Measurements from ENCODE around the gene QRICH2. TPM values are rescaled to one million over a fixed set of nuclear protein-coding genes. Genes with fewer than 3 reads are reported as not detected.
"Not testable (repeated sequence)": the region's sequence is repeated elsewhere in the genome, so short reads cannot be mapped to it uniquely, and the experiment has no call there.

The QRICH2 gene
- total RNA-seq, 1 donor from 2014 or later = 12.2 TPM

GRCh38 chr17:76255801-76256429 is 52.2 kb downstream of the QRICH2 start:
- DNase-seq = no peak
- H3K36me3 Mint-ChIP-seq (ENCODE audit: unreplicated experiment) = no peaks in the 10 kb centered on the region
- H3K4me1 Mint-ChIP-seq (ENCODE audit: low read depth, unreplicated experiment) = peaks cover 7% of the 10 kb centered on the region
- H3K4me3 Mint-ChIP-seq (ENCODE audit: unreplicated experiment) = no peak overlapping the region
- peaks cover 2% of the 10 kb centered on the region for H3K27me3 Mint-ChIP-seq (ENCODE audit: unreplicated experiment)
- no peaks in the 10 kb centered on the region for H3K9me3 Mint-ChIP-seq (ENCODE audit: unreplicated experiment)
- no peak overlapping the region for H3K27ac Mint-ChIP-seq (ENCODE audit: unreplicated experiment)
- no peak for TF ChIP-seq CTCF (IDR thresholded peaks at IDR 0.05; ENCODE audit: partially characterized antibody, unreplicated experiment)

- H3K27ac Mint-ChIP-seq (ENCODE audit: unreplicated experiment) = no peak overlapping the region
- H3K9me3 Mint-ChIP-seq (ENCODE audit: unreplicated experiment) = no peaks in the 10 kb centered on the region
- no peak overlapping the region for H3K4me3 Mint-ChIP-seq (ENCODE audit: unreplicated experiment)
- H3K36me3 Mint-ChIP-seq (ENCODE audit: unreplicated experiment) = no peaks in the 10 kb centered on the region
- peaks cover under 1% of the 10 kb centered on the region for H3K4me1 Mint-ChIP-seq (ENCODE audit: low read depth, unreplicated experiment)
- no peak for TF ChIP-seq CTCF (IDR thresholded peaks at IDR 0.05; ENCODE audit: partially characterized antibody, unreplicated experiment)
- peaks cover 4% of the 10 kb centered on the region for H3K27me3 Mint-ChIP-seq (ENCODE audit: unreplicated experiment)
- DNase-seq = no peak
These were observed 53.8 kb downstream of the QRICH2 start for GRCh38 chr17:76254275-76254674.

GRCh38 chr17:76253841-76254240 is 54.2 kb downstream of the QRICH2 start:
- no peaks in the 10 kb centered on the region for H3K9me3 Mint-ChIP-seq (ENCODE audit: unreplicated experiment)
- peaks cover 4% of the 10 kb centered on the region for H3K27me3 Mint-ChIP-seq (ENCODE audit: unreplicated experiment)
- no peak overlapping the region for H3K27ac Mint-ChIP-seq (ENCODE audit: unreplicated experiment)
- no peaks in the 10 kb centered on the region for H3K36me3 Mint-ChIP-seq (ENCODE audit: unreplicated experiment)
- H3K4me3 Mint-ChIP-seq (ENCODE audit: unreplicated experiment) = no peak overlapping the region
- TF ChIP-seq CTCF (IDR thresholded peaks at IDR 0.05; ENCODE audit: partially characterized antibody, unreplicated experiment) = no peak
- no peak for DNase-seq
- no peaks in the 10 kb centered on the region for H3K4me1 Mint-ChIP-seq (ENCODE audit: low read depth, unreplicated experiment)

GRCh38 chr17:76252967-76253766 is 54.9 kb downstream of the QRICH2 start:
- not testable (repeated sequence) for DNase-seq; H3K36me3 Mint-ChIP-seq (ENCODE audit: unreplicated experiment); H3K27me3 Mint-ChIP-seq (ENCODE audit: unreplicated experiment); H3K9me3 Mint-ChIP-seq (ENCODE audit: unreplicated experiment); H3K4me1 Mint-ChIP-seq (ENCODE audit: low read depth, unreplicated experiment); H3K4me3 Mint-ChIP-seq (ENCODE audit: unreplicated experiment); H3K27ac Mint-ChIP-seq (ENCODE audit: unreplicated experiment)

- H3K9me3 Mint-ChIP-seq (ENCODE audit: unreplicated experiment) = no peaks in the 10 kb centered on the region
- no peak for DNase-seq
- H3K27ac Mint-ChIP-seq (ENCODE audit: unreplicated experiment) = peak overlapping the region; percentile 50
- H3K4me1 Mint-ChIP-seq (ENCODE audit: low read depth, unreplicated experiment) = no peaks in the 10 kb centered on the region
- H3K4me3 Mint-ChIP-seq (ENCODE audit: unreplicated experiment) = no peak overlapping the region
- H3K36me3 Mint-ChIP-seq (ENCODE audit: unreplicated experiment) = no peaks in the 10 kb centered on the region
- peaks cover 4% of the 10 kb centered on the region for H3K27me3 Mint-ChIP-seq (ENCODE audit: unreplicated experiment)
- no peak for TF ChIP-seq CTCF (IDR thresholded peaks at IDR 0.05; ENCODE audit: partially characterized antibody, unreplicated experiment)
These were observed 55.8 kb downstream of the QRICH2 start for GRCh38 chr17:76252040-76252954.

Measured in glutamatergic neuron (in vitro differentiated cells).